Measurements from ENCODE around the gene CYS1. TPM values are rescaled to one million over a fixed set of nuclear protein-coding genes. Genes with fewer than 3 reads are reported as not detected.

The CYS1 gene
- total and polyA plus RNA-seq, 7 experiments from 2014 or later: 1.3 TPM; not detected in 6

DNA sequence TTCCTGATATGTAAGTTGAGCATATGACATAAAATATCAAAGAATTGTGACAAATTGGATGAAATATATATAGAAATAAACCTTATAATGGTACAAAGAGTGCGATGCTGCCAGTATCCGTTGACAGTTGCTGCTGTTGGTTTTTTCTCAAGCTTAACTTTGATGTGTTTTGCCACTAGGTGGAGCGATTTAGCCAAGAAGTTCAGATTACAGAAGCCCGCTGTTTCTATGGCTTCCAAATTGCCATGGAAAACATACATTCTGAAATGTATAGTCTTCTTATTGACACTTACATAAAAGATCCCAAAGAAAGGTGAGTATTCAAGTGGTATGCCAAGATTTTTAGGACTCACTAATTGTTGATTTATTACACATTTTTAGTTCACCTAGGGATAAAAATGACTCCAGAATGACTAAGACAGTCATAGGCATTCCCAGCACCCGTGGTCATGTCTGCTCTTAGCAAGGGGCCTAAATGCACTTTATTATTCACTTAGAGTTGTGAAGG is 44.4 kb upstream of the CYS1 start:
- H3K4me3 ChIP-seq (ENCODE audit: low read length): no peak overlapping the region
- H3K27me3 ChIP-seq (ENCODE audit: control insufficient read depth in 2 of 2, insufficient read depth in 2 of 2, low read length in 2 of 2): peaks cover 0 to 7% of the 10 kb centered on the region in 2 donors
- ATAC-seq (no peak), DNase-seq (peak in 7 of 9 donors; percentile 61 to 80 (median 77))
- no peaks in the 10 kb centered on the region for H3K36me3 ChIP-seq (ENCODE audit: control insufficient read depth in 2 of 3, insufficient read depth in 3 of 3, low read length in 3 of 3)
- ChIA-PET POLR2A (interaction anchor here (0.6 to 1.1 kb wide), 2 partner anchors 181 to 310 kb away, joined by 4 to 5 read pairs; no protein-coding TSS in a partner anchor), CTCF (interaction anchor here (0.6 to 3.7 kb wide), 17 partner anchors 9 to 535 kb away, joined by 3 to 50 read pairs (median 3); partner anchors contain the start of gene ODC1)
- peak overlapping the region in 5 of 10 donors; percentile 9 to 96 (median 11) for H3K4me3 Mint-ChIP-seq
- H3K27ac Mint-ChIP-seq: peak overlapping the region in 2 of 9 donors; percentile 23 to 85
- no peak overlapping the region for H3K27ac ChIP-seq (ENCODE audit: low read depth, low read length)
- H3K36me3 Mint-ChIP-seq: peaks cover 0 to 43% (median 0%) of the 10 kb centered on the region in 5 donors
- H3K4me1 Mint-ChIP-seq: peaks cover 21 to 77% (median 37%) of the 10 kb centered on the region in 7 donors
- H3K27me3 Mint-ChIP-seq: peaks cover 0 to 24% (median 10%) of the 10 kb centered on the region in 5 donors
- H3K9me3 ChIP-seq (ENCODE audit: control insufficient read depth in 2 of 3, low read length in 3 of 3): no peaks in the 10 kb centered on the region
- intact Hi-C loops (cut with micrococcal nuclease): loop anchor here (1.0 to 10.0 kb wide), 14 partner anchors 18 to 1343 kb away; partner anchors contain the start of genes E2F6 (in 1 of the 2), IAH1 (in 1 of the 2), PDIA6 (in 1 of the 2) and TAF1B (in 1 of the 2)
- peaks cover 24 to 29% of the 10 kb centered on the region in 2 donors for H3K4me1 ChIP-seq (ENCODE audit: control insufficient read depth in 2 of 2, insufficient read depth in 2 of 2, low read length in 2 of 2)
- H3K9me3 Mint-ChIP-seq: no peaks in the 10 kb centered on the region

DNA sequence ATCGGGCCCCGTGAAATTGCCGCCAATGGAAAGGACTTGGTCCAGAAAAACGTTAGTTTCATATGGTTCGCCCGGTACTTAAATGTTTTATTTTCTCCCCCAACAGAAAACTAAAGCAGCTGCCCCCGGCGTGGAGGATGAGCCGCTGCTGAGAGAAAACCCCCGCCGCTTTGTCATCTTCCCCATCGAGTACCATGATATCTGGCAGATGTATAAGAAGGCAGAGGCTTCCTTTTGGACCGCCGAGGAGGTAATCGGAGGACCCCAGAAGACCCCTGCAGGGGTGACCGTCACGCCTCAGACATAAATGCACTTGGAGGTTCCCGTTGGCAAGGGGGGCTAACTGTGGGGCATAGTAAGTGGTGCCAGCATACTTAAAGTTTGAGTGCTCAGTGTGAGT is 43.1 kb upstream of the CYS1 start:
- peak overlapping the region; percentile 76 to 97 (median 80) for H3K4me3 Mint-ChIP-seq
- POLR2A ChIA-PET: no interaction called here
- ATAC-seq: no peak
- peaks cover 0 to 7% of the 10 kb centered on the region in 2 donors for H3K27me3 ChIP-seq (ENCODE audit: control insufficient read depth in 2 of 2, insufficient read depth in 2 of 2, low read length in 2 of 2)
- H3K9me3 ChIP-seq (ENCODE audit: control insufficient read depth in 2 of 3, low read length in 3 of 3): no peaks in the 10 kb centered on the region
- CTCF ChIA-PET: interaction anchor here (0.9 to 3.7 kb wide), 4 partner anchors 184 to 312 kb away, joined by 3 to 45 read pairs (median 4); no protein-coding TSS in a partner anchor
- peaks cover 0 to 24% (median 10%) of the 10 kb centered on the region in 5 donors for H3K27me3 Mint-ChIP-seq
- H3K9me3 Mint-ChIP-seq: no peaks in the 10 kb centered on the region
- peaks cover 21 to 77% (median 39%) of the 10 kb centered on the region in 7 donors for H3K4me1 Mint-ChIP-seq
- intact Hi-C loops (cut with micrococcal nuclease): loop anchor here (5.0 to 10.0 kb wide), 7 partner anchors 212 to 1344 kb away; partner anchors contain the start of genes E2F6 (in 1 of the 2), IAH1 (in 1 of the 2), PDIA6 (in 1 of the 2) and TAF1B (in 1 of the 2)
- no peak overlapping the region for H3K27ac ChIP-seq (ENCODE audit: low read depth, low read length)
- peaks cover 24 to 29% of the 10 kb centered on the region in 2 donors for H3K4me1 ChIP-seq (ENCODE audit: control insufficient read depth in 2 of 2, insufficient read depth in 2 of 2, low read length in 2 of 2)
- peak overlapping the region in 5 of 9 donors; percentile 17 to 85 (median 64) for H3K27ac Mint-ChIP-seq
- H3K36me3 Mint-ChIP-seq: peaks cover 0 to 37% (median 0%) of the 10 kb centered on the region in 5 donors
- peak overlapping the region; percentile 55 for H3K4me3 ChIP-seq (ENCODE audit: low read length)
- H3K36me3 ChIP-seq (ENCODE audit: control insufficient read depth in 2 of 3, insufficient read depth in 3 of 3, low read length in 3 of 3): no peaks in the 10 kb centered on the region
- no peak for DNase-seq

DNA sequence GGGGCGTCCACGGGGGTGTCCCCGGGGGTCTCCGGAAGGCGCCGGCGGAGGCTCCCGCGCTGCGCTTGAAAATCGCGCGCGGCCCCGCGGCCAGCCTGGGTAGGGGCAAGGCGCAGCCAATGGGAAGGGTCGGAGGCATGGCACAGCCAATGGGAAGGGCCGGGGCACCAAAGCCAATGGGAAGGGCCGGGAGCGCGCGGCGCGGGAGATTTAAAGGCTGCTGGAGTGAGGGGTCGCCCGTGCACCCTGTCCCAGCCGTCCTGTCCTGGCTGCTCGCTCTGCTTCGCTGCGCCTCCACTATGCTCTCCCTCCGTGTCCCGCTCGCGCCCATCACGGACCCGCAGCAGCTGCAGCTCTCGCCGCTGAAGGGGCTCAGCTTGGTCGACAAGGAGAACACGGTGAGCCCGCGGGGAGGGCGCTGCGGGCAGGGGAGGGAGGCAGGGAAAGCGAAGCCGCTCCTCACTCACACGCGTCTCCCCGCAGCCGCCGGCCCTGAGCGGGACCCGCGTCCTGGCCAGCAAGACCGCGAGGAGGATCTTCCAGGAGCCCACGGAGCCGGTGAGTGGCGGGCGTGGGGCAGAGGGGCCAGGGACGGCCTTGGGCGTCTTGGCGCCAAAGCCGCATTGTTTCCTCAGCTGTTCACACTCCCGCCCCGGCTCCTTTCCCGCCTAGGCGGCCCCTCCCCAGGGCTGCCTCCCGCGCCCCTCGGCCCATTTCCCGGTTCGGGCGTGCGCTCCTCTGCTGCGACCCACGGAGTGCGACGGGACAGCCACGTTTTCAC is 42.5 kb upstream of the CYS1 start, which contains the start of gene RRM2:
Gene RRM2, plus strand, starts transcription at position 240 of the 781 bp plus-strand sequence. Its CDS starts 60 bp downstream, at position 300.
- Histone ChIP-seq H3K9me3 (ENCODE audit: control insufficient read depth in 2 of 3, low read length in 3 of 3) (no peaks in the 10 kb centered on the region), H3K27ac (ENCODE audit: low read depth, low read length) (peak within 1 kb of the TSS; percentile 34), H3K36me3 (ENCODE audit: control insufficient read depth in 2 of 3, insufficient read depth in 3 of 3, low read length in 3 of 3) (no peaks in the 10 kb centered on the region), H3K4me3 (ENCODE audit: low read length) (peak within 1 kb of the TSS; percentile 55), H3K27me3 (ENCODE audit: control insufficient read depth in 2 of 2, insufficient read depth in 2 of 2, low read length in 2 of 2) (peaks cover 0 to 7% of the 10 kb centered on the region in 2 donors), H3K4me1 (ENCODE audit: control insufficient read depth in 2 of 2, insufficient read depth in 2 of 2, low read length in 2 of 2) (peaks cover 24 to 29% of the 10 kb centered on the region in 2 donors)
- Mint-ChIP-seq H3K4me3 (peak within 1 kb of the TSS; percentile 80 to 99 (median 98)), H3K4me1 (peaks cover 21 to 76% (median 41%) of the 10 kb centered on the region in 7 donors), H3K27me3 (peaks cover 0 to 24% (median 10%) of the 10 kb centered on the region in 5 donors), H3K9me3 (no peaks in the 10 kb centered on the region), H3K36me3 (peaks cover 0 to 35% (median 0%) of the 10 kb centered on the region in 5 donors), H3K27ac (peak within 1 kb of the TSS in 6 of 9 donors; percentile 17 to 99 (median 69))
- DNase-seq (peak; percentile 74 to 94 (median 84)), ATAC-seq (peak; percentile 82)
- POLR2A ChIA-PET: no interaction called here
- intact Hi-C loops (cut with micrococcal nuclease): loop anchor here (5.0 to 10.0 kb wide), 7 partner anchors 212 to 1345 kb away; partner anchors contain the start of genes E2F6 (in 1 of the 2), IAH1 (in 1 of the 2), PDIA6 (in 1 of the 2) and TAF1B (in 1 of the 2)
- CTCF ChIA-PET: interaction anchor here (0.9 to 1.5 kb wide), 2 partner anchors 286 to 313 kb away, joined by 4 to 5 read pairs; no protein-coding TSS in a partner anchor

DNA sequence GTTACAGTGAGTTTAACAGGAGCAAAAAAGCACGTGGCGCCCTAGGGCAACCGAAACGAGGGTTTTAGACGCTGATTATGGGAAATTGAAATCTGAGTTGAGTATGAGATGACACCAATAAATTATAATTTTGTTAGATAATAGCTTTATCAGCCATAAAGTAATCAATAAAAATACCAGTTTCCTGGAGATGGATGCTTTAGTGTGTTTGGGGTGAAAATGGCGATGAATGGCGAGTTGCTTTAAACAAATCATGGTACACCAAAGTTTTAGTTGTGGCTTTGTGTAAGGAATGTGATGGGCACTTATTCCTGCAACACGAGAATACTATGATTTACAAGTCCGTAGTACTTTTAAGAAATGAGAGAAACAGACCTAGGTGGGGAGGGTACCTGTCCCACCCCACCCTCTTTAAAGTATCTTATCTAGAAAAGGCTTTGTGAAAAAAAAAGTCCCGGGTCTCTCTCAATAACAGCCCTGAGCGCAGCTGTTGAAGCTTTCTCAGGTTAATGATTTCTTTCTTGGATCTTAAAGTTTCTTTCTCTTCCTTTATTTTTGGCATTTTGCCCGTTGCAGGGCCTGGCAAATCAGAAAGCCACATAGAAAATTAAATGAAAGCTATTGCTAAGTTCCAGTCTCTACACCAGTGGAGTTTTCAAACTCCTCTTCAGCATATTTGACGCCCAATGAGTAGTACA is 40.8 kb upstream of the CYS1 start:
- H3K4me1 Mint-ChIP-seq: peaks cover 21 to 62% (median 41%) of the 10 kb centered on the region in 7 donors
- DNase-seq: no peak

DNA sequence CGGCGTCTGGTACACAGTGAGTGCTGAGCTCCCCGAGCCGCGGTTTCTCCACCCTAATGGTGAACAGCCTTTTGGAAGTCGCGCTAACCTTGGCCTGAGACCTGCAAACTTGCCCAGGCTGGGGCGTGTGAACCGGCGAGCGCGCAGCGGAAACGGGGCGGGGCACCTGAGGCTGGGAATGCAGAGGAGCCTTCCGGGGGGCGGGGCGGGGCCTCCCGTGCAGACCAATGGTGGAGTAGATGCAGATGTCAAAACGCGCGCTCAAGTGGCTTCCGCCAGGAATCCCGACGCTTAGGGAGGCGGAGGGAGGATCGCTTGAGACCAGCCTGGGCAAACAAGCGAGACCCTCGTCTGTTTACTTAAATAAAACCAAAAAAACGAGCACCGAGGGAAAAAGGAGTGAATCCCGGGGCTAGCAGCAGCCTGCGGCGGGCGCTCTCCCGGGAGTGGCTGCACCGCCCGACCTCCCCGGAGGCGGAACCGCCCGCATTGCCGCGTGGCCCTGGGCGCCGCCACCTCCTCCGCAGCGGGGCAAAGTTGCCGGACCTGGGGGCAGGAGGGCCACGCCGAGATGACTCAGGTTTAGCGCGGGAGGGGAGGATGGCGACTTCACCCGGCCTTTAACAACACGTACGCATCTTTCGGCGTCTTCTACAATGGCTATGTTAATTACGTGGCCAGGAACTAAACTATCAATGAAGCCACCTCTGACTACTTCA is 40.1 kb upstream of the CYS1 start:
- Mint-ChIP-seq H3K4me3 (peak overlapping the region; percentile 81 to 99 (median 98)), H3K36me3 (peaks cover 0 to 26% (median 0%) of the 10 kb centered on the region in 5 donors), H3K4me1 (peaks cover 21 to 57% (median 38%) of the 10 kb centered on the region in 7 donors), H3K9me3 (no peaks in the 10 kb centered on the region), H3K27ac (peak overlapping the region; percentile 76 to 99 (median 93)), H3K27me3 (peaks cover 0 to 21% (median 10%) of the 10 kb centered on the region in 5 donors)
- Histone ChIP-seq H3K27me3 (ENCODE audit: control insufficient read depth in 2 of 2, insufficient read depth in 2 of 2, low read length in 2 of 2) (peaks cover 0 to 7% of the 10 kb centered on the region in 2 donors), H3K4me1 (ENCODE audit: control insufficient read depth in 2 of 2, insufficient read depth in 2 of 2, low read length in 2 of 2) (peaks cover 24 to 29% of the 10 kb centered on the region in 2 donors), H3K4me3 (ENCODE audit: low read length) (peak overlapping the region; percentile 94), H3K36me3 (ENCODE audit: control insufficient read depth in 2 of 3, insufficient read depth in 3 of 3, low read length in 3 of 3) (no peaks in the 10 kb centered on the region), H3K9me3 (ENCODE audit: control insufficient read depth in 2 of 3, low read length in 3 of 3) (no peaks in the 10 kb centered on the region), H3K27ac (ENCODE audit: low read depth, low read length) (peak overlapping the region; percentile 41)
- ChIA-PET CTCF (interaction anchor here (1.5 to 2.0 kb wide), 2 partner anchors 289 to 315 kb away, joined by 5 to 6 read pairs; no protein-coding TSS in a partner anchor), POLR2A (interaction anchor here (0.7 kb wide), 1 partner anchor 329 kb away, joined by 3 read pairs; no protein-coding TSS in a partner anchor)
- DNase-seq (peak; percentile 75 to 95 (median 88)), ATAC-seq (peak; percentile 87)
- intact Hi-C loops (cut with micrococcal nuclease): loop anchor here (1.0 to 10.0 kb wide), 20 partner anchors 40 to 1347 kb away; partner anchors contain the start of genes GRHL1 (in 2 of the 2), HPCAL1 (in 2 of the 2), ODC1 (in 2 of the 2) and TAF1B (in 2 of the 2)

More for the DNA sequence above, 40.8 kb upstream of the CYS1 start:
- Histone ChIP-seq H3K27me3 (ENCODE audit: control insufficient read depth in 2 of 2, insufficient read depth in 2 of 2, low read length in 2 of 2) (peaks cover 0 to 7% of the 10 kb centered on the region in 2 donors), H3K4me1 (ENCODE audit: control insufficient read depth in 2 of 2, insufficient read depth in 2 of 2, low read length in 2 of 2) (peaks cover 24 to 29% of the 10 kb centered on the region in 2 donors), H3K36me3 (ENCODE audit: control insufficient read depth in 2 of 3, insufficient read depth in 3 of 3, low read length in 3 of 3) (no peaks in the 10 kb centered on the region), H3K9me3 (ENCODE audit: control insufficient read depth in 2 of 3, low read length in 3 of 3) (no peaks in the 10 kb centered on the region), H3K4me3 (ENCODE audit: low read length) (peak overlapping the region; percentile 94), H3K27ac (ENCODE audit: low read depth, low read length) (peak overlapping the region; percentile 41)
- Mint-ChIP-seq H3K9me3 (no peaks in the 10 kb centered on the region), H3K27me3 (peaks cover 0 to 24% (median 10%) of the 10 kb centered on the region in 5 donors), H3K4me3 (peak overlapping the region; percentile 81 to 99 (median 98)), H3K27ac (peak overlapping the region; percentile 51 to 99 (median 78)), H3K36me3 (peaks cover 0 to 30% (median 0%) of the 10 kb centered on the region in 5 donors)
- POLR2A ChIA-PET: interaction anchor here (0.5 to 1.0 kb wide), 3 partner anchors 9 to 697 kb away, joined by 3 to 4 read pairs (median 3); no protein-coding TSS in a partner anchor
- CTCF ChIA-PET: interaction anchor here (1.5 to 2.0 kb wide), 2 partner anchors 288 to 314 kb away, joined by 5 to 6 read pairs; no protein-coding TSS in a partner anchor
- intact Hi-C loops (cut with micrococcal nuclease): loop anchor here (1.0 to 10.0 kb wide), 20 partner anchors 40 to 1346 kb away; partner anchors contain the start of genes GRHL1 (in 2 of the 2), HPCAL1 (in 2 of the 2), ODC1 (in 2 of the 2) and TAF1B (in 2 of the 2)
- ATAC-seq: no peak

Measured in naive thymus-derived CD4-positive, alpha-beta T cell (primary cell).